Epithelial cell of esophagus (primary cell): ENCODE measurements around the gene REC8.
A peak's percentile ranks its signal among the peaks of the same experiment; 100 is the strongest.

ENCODE experiments used
- DNase-seq: peaks from one replicate; pipeline ENCODE4 v3.0.0; 2010; ENCODE audit warnings: low read depth
- H3K4me3 ChIP-seq: 2 replicates; pipeline ENCODE4 v1.5.1; 2011; ENCODE audit warnings: mild to moderate bottlenecking, low read length, control low read depth
- TF ChIP-seq, protein P1 (sequence below): IDR thresholded peaks from 2 replicates; pipeline ENCODE4 v1.5.1; 2011; ENCODE audit warnings: low read depth, mild to moderate bottlenecking, low read length, control low read depth, inconsistent platforms; ENCODE audit not compliant: insufficient read depth; ENCODE audit errors: missing control alignments

The REC8 gene

DNA sequence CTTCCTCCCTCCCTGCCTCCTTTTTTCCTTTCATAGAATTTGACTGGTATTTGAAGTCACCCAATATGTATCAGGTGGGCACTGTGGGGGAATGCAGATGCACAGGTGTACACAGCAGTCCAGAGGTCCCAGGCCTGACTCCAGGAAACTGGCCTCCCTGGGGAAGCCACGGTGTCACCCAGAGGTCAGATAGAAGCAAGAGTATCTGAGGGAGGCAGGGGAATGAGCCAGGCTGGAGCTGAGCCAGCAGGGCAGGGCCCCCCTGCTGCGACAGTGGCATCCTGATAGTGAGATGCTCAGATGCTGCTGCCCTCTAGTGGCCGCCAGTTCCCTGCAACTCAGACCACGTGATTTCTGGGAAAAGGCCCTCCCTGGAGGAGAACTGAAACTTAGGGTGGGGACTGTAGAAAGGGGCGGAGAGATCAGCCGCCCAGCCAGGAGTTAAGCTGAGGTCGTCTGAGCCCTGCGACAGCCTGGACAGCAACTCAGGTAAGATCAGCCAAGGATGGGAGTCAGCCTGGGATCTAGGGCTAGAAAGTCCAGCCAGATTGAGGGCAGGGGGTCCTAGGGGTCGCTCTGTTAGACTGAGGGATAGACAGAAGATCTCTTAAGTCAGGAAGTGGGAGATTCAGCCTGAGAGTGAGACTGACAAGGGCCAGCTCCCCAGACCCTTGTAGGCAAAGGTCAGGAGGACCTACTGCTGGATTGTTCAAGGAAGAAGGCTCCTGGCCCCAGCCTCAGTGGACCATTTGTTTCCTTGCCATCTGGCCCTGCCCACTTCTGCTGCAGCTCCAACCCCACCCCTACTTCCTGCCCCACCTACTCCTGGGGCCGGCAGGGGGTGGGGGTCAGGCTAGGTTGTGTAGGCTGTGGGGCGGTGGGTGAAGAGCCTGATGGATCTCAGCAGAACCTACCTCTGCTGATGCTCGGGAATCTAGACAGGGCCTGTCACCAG lies 10.8 kb upstream of the REC8 start, which contains the start of gene IRF9:
Gene IRF9, plus strand, starts transcription at position 416 of the 955 bp plus-strand sequence. CDS start 880 bp downstream, outside the sequence.
- H3K4me3 ChIP-seq, result peak within 1 kb of the TSS; percentile 57
- TF ChIP-seq, protein P1, sequence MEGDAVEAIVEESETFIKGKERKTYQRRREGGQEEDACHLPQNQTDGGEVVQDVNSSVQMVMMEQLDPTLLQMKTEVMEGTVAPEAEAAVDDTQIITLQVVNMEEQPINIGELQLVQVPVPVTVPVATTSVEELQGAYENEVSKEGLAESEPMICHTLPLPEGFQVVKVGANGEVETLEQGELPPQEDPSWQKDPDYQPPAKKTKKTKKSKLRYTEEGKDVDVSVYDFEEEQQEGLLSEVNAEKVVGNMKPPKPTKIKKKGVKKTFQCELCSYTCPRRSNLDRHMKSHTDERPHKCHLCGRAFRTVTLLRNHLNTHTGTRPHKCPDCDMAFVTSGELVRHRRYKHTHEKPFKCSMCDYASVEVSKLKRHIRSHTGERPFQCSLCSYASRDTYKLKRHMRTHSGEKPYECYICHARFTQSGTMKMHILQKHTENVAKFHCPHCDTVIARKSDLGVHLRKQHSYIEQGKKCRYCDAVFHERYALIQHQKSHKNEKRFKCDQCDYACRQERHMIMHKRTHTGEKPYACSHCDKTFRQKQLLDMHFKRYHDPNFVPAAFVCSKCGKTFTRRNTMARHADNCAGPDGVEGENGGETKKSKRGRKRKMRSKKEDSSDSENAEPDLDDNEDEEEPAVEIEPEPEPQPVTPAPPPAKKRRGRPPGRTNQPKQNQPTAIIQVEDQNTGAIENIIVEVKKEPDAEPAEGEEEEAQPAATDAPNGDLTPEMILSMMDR, result peak; percentile 86
- peak; percentile 91 for DNase-seq

DNA sequence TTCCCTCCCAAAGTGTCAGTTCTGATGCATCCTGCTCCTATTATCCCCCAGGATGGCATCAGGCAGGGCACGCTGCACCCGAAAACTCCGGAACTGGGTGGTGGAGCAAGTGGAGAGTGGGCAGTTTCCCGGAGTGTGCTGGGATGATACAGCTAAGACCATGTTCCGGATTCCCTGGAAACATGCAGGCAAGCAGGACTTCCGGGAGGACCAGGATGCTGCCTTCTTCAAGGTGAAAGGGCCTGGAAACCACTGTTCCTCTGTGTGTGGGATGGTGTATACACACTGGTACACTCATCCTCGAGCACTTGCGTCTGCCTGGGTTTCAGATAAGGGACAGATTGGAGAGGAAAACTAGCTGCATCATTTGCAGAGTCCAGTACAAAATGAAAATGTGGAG lies 9.8 kb upstream of the REC8 start:
- peak overlapping the region; percentile 57 for H3K4me3 ChIP-seq
- DNase-seq, result no peak
- TF ChIP-seq, protein P1, result no peak

DNA sequence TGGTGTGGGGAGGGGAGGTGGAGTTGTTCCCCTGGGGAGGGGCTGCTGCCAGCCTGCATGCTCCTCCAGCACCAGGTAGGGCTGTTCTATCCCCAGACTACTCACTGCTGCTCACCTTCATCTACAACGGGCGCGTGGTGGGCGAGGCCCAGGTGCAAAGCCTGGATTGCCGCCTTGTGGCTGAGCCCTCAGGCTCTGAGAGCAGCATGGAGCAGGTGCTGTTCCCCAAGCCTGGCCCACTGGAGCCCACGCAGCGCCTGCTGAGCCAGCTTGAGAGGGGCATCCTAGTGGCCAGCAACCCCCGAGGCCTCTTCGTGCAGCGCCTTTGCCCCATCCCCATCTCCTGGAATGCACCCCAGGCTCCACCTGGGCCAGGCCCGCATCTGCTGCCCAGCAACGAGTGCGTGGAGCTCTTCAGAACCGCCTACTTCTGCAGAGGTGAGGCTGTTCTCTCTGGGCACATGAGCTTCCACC lies 7.3 kb upstream of the REC8 start:
- DNase-seq, result no peak
- TF ChIP-seq, protein P1, result no peak
- no peak overlapping the region for H3K4me3 ChIP-seq

DNA sequence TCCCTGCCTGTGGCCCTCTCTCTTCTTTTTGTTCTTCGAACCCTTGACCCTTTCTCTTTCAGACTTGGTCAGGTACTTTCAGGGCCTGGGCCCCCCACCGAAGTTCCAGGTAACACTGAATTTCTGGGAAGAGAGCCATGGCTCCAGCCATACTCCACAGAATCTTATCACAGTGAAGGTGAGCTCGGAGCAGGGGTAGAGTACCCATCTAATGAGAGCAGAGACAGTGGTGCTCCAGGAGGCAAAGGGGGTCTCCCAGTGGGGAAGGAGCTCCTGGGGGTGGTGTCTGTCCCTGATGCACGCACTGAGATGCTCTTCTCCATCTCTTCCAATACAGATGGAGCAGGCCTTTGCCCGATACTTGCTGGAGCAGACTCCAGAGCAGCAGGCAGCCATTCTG lies 6.1 kb upstream of the REC8 start:
- TF ChIP-seq, protein P1, result no peak

DNA sequence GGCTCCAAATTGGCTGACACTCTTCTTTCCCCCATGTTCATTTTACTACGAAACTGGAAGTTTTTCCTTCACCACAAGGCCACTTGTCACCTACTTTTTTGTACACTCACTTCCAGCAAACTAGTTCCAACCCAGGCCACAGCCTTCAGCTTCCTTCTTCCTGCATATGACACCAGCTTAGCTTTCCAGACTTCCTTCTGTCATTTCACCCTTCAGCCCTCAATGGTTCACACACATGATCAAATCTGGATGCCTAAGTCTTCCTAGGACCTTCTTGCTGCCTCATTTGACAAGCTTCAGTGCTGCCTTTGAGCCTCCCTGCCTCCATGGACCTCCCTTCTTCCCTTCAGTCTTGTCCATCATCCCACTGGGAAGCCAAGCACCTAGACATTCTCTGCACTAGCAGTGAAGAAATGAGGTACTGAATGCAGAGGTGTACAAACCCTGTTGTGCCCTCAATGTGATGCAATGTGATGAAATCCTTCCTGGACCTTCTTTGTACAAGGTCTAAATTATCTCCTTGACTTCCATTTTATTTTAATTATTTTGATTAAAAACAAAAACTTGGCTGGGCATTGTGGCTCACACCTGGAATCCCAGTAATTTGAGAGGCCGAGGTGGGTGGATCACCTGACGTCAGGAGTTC lies 4.3 kb upstream of the REC8 start:
- no peak for DNase-seq
- TF ChIP-seq, protein P1, result no peak
- H3K4me3 ChIP-seq, result no peak overlapping the region

More for the DNA sequence above, 6.1 kb upstream of the REC8 start:
- no peak overlapping the region for H3K4me3 ChIP-seq
- no peak for DNase-seq

DNA sequence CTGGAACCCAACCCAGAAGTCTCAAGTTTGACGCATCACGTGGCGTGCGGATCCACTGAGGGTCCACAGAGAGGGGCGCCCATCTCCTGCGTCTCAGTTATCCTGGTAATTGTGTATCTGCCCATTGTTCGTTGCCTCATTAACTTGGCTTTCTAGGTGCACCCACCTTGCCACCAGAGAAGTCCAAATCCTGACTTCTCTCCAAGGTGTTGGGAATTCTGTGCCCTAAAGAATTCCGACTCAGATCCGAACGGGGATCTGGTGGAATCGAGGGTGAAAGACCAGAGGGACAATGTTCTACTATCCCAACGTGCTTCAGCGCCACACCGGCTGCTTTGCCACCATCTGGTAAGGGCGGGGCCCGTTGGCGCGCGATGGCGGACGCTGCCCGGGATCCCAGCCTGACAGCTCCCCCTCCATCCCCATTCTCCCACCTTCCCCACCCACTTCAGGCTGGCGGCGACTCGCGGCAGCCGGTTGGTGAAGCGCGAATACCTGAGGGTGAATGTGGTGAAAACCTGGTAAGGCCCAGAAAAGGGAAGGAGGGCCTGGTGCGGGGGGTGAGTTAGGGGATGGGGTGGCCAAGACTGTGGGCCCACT lies 481 bp downstream of the REC8 start:
- TF ChIP-seq, protein P1, result no peak
- DNase-seq, result no peak
- H3K4me3 ChIP-seq, result no peak overlapping the region
